ENCODE data around the gene AKT3. TPM values are rescaled to one million over a fixed set of nuclear protein-coding genes. Genes with fewer than 3 reads are reported as not detected.
A peak's percentile ranks its signal among the peaks of the same experiment; 100 is the strongest.
"Not testable (repeated sequence)": the region's sequence is repeated elsewhere in the genome, so short reads cannot be mapped to it uniquely, and the experiment has no call there.

Gene AKT3
- polyA plus RNA-seq, 3 donors, result 29.5 to 31.4 (median 30.7) TPM

DNA sequence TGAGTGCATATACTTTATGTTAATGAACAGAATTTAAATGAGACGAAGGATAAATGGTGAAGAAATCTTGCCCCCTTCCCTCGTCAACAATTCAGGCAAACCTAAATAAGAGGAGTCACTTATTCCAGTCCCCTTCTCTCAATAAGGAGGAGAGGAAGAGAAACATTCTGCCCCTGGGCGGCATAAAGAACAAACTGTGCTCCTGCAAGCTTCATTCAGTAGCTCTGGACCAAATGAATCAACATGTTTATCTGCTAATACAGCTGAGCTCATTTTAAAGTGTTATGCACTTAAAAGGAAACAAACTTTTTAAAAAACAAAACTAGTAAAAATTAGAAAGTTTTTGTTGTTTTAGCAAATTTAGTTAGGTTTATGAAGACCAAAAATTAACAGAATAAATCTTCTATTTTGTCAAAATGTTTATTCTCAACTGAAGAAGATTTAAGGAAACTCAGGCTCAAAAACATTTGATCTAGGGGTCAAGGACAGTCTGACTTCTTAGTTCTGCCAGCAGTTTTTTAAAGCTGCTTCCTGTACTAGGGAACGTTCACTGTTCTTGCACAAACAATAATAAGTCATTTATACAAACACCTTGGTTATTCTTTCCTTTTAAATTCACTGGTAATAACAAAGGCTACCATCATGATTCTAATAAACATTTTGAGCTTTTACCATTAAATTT, 58.3 kb downstream of the AKT3 start:
- no peak for DNase-seq (ENCODE audit: low read depth in 3 of 3, low spot score in 2 of 3)

DNA sequence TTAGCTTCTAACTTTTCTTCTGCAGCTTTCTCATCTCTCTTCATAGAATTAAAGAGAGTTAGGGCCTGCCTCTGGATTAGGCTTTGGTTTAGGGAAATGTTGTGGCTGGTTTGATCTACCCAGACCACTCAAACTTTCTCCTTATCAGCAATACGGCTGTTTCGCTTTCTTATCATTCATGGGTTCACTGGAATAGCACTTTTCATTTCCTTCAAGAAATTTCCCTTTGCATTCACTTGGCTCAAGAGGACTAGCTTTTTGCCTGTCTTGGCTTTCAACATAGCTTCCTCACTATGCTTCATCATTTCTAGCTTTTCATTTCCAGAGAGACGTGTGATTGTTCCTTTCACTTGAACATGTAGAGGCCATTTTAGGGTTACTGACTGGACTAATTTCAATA, 59.6 kb downstream of the AKT3 start:
- DNase-seq (ENCODE audit: low read depth in 3 of 3, low spot score in 2 of 3), result no peak

DNA sequence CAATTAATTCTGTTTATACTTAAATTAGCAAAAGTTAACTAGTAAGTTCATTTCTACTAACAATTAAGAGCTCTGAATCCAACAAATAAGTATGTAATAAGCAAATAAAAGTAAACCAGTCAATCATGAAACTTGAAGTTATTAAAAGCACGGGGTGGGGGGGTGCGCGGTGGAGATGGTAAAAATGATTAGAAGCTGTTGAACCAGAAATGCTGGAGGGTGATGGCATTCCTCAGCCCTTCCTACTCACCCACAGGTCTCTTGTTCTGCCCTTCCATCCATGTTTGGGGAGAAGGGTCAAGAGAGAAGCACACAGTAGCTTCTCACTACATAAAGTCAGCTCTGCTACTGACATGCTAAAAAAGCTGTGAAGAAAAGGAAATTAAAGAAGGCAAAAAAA, 63.5 kb downstream of the AKT3 start:
- DNase-seq (ENCODE audit: low read depth in 3 of 3, low spot score in 2 of 3), result peak in 1 of 3 donors; percentile 4

DNA sequence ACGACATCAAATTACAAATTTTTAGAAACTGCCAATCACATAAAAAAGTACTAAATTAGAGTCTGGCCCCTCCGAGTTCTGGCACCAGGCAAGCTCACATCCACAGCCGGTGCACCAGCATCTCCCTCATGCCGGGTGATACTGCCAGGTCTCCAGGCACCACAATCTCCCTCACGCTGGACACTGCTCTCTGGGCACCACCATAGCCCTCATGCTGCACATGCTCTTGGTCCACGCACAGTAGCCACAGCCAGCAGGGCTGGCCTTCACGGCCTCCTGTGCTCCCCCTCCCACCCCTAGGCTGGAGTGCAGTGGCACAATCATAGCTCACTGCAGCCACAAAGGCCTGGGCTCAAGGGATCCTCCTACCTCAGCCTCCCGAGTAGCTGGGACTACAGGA, 65.5 kb downstream of the AKT3 start:
- DNase-seq (ENCODE audit: low read depth in 3 of 3, low spot score in 2 of 3), result no peak

DNA sequence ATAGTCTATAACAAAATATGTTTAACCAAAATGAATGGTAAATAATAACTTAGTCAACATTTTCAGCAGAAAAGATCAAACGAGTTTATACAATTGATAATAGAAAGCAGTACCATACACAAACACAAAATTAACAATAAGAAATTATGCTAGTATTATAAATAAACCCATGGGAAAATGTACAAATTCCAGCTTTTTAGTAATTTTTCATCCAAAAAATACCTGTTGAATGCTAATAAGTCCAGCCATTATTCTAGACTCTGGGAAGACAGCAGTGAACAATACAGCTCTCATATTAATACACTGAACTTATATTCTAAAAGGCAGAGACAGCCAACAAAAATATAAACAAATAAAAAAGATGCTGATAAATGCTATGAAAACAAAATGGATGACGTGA, 66.3 kb downstream of the AKT3 start:
- DNase-seq (ENCODE audit: low read depth in 3 of 3, low spot score in 2 of 3), result no peak

DNA sequence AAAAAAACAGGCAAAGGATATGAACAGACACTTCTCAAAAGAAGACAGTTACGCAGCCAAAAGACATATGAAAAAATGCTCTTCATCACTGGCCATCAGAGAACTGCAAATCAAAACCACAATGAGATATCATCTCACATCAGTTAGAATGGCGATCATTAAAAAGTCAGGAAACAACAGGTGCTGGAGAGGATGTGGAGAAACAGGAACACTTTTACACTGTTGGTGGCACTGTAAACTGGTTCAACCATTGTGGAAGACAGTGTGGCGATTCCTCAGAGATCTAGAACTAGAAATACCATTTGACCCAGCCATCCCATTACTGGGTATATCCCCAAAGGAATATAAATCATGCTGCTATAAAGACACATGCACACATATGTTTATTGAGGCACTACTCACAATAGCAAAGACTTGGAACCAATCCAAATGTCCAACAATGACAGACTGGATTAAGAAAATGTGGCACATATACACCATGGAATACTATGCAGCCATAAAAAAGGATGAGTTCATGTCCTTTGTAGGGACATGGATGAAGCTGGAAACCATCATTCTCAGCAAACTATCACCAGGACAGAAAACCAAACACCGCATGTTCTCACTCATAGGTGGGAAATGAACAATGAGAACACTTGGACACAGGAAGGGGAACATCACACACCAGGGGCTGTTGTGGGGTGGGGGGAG, 77.5 kb downstream of the AKT3 start:
- DNase-seq (ENCODE audit: low read depth in 3 of 3, low spot score in 2 of 3), result not testable (repeated sequence)

DNA sequence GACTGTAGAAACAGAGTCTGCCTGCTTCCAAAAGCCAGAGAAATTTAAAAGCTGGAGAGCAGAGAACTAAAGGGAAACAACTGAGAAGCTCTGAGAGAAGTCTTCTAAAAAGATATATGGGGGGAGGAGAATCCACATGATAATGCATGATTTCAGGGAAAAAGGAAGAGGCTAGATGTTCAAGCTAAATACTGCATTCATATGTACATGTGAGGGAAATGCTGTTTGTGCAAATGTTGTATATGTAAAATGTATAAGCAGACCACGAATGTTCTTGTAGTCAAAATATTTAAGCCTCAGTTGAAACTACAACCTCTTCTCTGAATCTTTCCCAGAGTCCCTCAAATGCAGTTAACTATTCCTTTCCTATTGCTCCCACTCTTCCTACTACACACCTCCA, 79.2 kb downstream of the AKT3 start:
- no peak for DNase-seq (ENCODE audit: low read depth in 3 of 3, low spot score in 2 of 3)

DNA sequence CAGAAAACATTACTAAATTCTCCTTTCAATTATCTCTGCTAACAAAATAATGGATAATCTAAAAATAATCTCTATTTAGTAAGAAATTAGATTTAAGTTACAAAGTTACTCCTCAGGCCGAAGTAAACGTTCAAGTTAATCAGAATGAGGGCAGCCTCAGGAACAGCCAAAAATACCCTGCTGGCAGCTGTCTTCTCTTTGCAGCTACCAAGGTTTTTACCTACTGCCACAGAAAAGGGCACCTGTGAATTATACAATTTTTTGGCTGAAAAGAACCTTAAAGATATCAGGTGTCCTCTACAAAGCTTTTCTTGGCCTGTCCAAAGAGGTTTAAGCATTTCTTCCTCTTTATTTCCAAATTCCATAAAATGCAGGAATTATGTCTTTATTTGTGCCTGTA, 84.4 kb downstream of the AKT3 start:
- no peak for DNase-seq (ENCODE audit: low read depth in 3 of 3, low spot score in 2 of 3)

DNA sequence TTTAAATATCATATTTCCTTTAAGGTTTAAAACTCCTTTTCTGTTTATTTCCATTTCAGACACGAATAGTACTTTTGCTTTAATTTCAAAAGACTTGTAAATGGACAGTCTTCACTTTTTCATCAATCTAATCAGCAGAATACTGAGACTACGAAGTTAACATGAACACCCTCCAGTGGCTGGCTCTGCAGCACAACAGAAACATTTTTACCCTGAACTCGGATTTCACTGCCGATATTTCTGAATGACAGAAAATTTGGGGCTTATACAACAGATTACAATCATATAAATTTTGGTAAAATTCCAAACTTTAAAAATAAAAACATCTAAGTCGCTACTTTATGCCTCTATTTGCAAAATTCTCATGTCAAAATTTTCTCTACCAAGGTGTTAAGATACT, 86.2 kb downstream of the AKT3 start:
- no peak for DNase-seq (ENCODE audit: low read depth in 3 of 3, low spot score in 2 of 3)

DNA sequence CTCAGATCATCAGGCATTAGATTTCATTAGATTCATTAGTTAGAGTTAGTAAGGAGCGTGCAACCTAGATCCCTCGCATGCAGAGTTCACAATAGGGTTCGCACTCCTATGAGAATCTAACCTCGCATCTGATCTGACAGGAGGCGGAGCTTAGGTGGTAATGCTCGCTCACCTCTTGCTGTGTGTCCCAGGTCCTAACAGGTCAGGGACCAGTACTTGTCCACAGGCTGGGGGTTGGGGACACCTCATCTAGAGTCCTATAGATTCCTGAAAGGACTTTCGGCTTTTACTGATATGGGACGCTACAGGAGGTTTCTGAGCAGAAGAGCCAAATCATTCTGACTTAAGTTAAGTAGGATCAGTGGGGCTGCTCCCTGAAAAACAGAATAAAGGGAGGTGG, 91.4 kb downstream of the AKT3 start:
- DNase-seq (ENCODE audit: low read depth in 3 of 3, low spot score in 2 of 3), result no peak

DNA sequence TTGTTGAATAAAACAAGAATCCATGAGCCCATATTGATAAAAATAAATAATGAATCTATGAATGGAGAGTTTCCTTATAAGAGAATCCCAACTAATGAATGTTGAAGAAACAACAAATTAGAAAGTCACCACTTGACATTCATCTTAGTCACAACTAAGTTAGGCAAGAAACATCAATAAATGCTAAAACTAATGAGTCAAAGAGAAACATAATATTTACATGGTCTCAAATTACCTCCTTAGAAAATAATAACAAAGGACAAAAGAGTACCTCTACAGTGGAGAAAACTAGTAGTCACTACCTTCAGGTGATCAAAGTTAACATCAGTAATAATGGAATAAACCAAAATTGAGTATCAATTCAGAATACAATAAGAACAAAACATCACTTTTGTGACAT, 93.5 kb downstream of the AKT3 start:
- no peak for DNase-seq (ENCODE audit: low read depth in 3 of 3, low spot score in 2 of 3)

DNA sequence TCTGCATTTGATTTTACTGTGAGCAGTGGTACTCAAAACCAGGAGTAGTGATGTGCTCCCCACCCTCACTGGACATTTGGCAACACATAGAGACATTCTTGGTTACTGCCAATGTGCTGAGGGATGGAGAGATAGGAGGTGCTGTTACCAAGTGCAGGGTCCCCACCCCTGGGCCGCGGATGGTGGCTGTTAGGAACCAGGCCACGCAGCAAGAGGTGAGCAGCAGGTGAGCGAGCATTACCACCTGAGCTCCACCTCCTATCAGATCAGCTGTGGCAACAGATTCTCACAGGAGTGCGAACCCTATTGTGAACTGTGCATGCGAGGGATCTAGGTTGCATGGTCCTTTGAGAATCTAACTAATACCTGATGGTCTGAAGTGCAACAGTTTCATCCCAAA, 95.7 kb downstream of the AKT3 start:
- no peak for DNase-seq (ENCODE audit: low read depth in 3 of 3, low spot score in 2 of 3)

DNA sequence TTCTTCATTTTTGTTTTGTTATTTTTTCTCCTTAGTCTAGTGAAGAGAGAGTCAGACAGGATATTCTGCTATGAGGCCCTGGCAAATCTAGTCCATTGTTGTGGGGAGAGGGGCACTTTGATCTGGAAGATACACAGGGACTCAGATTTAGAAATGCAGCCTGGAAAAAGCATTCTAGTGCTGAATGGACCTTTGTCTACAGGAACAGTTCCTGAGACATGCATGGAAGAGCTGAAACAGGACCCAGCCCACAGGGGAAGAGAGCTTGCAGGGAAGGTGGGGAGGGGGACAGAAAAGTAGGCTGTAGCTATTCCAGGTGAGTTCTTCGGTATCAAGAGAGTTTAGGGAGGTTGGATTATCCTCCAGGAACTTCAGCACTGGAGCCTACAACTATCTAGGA, 98.5 kb downstream of the AKT3 start:
- DNase-seq (ENCODE audit: low read depth in 3 of 3, low spot score in 2 of 3), result no peak

DNA sequence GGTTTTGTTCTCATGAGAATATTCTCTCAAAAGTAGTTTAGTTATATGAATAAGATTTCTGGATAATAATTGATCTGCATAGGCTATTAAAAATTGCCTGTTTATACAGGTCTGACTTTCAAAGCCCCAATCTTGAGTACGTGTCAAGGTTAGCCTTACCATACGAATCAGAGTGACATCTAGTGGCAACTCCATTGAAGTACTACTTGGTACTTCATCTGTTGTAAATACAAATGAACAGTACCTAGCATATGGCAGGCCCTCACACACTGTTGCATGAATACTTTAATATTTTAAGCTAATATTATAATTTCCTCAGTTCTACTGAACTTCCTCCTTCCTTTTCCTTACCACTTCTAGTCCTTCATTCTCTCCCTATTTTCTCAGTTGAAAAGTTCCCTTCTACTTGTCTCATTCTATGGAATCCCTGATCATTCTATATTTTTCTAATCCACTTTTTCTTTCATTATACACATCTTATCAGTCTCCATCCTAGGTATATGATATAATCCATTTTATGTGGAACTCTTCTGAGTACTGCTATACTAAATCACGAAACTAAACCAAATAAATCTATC, 101.2 kb downstream of the AKT3 start:
- DNase-seq (ENCODE audit: low read depth in 3 of 3, low spot score in 2 of 3), result peak; percentile 29 to 53 (median 32)

DNA sequence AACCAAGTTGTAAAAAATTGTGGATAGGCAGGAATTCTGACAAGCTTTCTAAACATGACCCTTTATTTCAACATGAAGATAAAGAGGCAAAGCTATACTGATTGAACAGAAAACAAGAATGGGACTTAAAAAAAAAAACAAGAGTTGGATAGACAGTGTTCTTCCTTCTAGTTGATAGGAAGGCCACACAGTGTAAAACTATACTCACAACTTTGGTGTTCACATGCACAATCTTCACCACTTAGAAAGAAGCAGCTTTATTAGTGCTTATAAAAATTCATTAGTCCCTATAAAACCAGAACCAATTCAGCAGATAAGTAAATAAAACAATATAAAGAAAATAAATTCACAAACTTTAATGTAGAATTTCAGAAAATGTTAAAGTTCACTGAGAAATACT, 101.8 kb downstream of the AKT3 start:
- DNase-seq (ENCODE audit: low read depth in 3 of 3, low spot score in 2 of 3), result no peak

DNA sequence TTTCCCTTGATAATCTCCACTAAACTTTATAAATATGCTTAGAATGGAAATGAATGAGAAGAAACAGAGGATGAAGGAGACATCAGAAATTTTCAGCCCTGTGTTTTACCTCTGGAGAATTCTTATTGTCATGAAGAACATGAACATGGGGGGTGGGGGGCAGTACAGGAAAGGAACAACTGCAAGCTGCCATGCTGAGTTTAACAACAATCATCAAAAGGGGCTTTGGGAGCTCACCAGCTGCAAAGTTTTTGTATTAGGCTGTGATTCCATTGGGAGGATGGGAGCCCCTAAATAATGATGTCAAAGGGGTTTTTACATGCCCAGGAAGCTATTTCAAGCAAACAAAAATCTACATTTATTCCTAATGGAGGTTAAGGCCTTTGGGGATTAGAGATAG, 103.3 kb downstream of the AKT3 start:
- DNase-seq (ENCODE audit: low read depth in 3 of 3, low spot score in 2 of 3), result no peak

DNA sequence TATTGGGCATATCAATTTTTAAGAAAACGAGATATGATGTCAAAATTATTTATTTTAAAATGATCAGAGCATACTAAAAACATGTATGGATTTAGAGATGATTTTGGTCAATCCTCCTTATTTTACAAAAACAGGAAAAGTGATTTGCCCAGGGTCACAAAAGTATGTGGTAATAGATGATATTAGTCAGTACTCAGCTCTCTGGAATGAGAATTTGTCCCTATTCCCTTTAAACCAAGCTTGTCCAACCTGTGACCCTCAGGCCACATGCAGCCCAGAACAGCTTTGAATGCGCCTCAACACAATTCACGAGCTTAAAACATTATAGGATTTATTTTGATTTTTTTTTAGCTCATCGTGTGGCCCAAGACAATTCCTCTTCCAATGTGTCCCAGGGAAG, 104.7 kb downstream of the AKT3 start:
- DNase-seq (ENCODE audit: low read depth in 3 of 3, low spot score in 2 of 3), result no peak

DNA sequence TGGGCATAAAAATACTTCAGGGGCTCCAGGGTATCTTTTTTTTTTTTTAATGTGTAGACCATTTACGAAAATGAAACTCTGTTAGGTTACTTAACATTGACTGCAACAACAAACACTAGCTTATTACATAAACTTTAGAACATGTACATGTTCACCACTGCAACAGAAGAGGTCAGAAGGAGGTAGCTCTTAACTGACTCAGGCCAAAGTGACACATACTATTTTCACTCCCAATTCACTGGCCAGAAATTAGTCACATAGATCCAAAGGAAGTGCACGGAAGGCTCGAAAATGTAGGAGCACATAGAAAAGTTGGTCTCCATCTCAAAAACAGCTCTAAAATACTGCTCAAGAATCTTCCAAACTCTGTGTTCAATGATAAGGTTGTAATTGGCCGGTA, 107.2 kb downstream of the AKT3 start:
- no peak for DNase-seq (ENCODE audit: low read depth in 3 of 3, low spot score in 2 of 3)

DNA sequence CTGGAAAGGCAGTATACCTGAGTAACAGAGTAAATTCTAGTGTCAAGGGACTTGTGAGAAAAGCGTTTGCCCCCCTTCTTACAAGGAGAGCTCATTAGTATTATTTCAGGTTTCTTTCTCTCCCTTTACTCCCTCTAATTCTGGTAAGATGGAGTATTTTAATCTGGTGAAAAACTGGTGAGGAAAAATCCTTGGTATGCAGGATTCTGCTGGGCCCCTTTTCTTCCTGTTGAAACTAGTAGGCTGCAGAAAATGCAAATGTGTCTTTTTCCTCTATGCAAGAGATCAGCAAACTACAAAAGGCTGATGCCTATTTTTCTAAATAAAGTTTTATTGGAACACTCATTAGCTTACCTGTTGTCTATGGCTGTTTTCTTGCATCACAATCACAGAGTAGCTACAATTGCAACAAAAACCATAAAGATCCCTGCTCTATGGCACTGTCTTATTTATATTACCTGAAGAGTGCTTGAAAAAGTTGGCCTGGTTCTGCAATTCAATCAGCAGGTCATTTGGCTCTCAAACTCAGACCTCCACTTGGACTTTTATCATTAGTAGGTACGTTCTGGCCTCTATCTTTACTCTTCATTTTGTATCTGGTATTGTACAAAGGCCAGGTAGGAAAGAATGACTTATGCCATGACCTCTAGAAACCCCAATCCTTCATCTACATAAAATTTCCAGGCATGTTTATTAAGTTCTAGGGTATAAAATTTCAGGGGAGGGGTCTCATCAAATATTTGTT, 109.6 kb downstream of the AKT3 start:
- no peak for DNase-seq (ENCODE audit: low read depth in 3 of 3, low spot score in 2 of 3)

DNA sequence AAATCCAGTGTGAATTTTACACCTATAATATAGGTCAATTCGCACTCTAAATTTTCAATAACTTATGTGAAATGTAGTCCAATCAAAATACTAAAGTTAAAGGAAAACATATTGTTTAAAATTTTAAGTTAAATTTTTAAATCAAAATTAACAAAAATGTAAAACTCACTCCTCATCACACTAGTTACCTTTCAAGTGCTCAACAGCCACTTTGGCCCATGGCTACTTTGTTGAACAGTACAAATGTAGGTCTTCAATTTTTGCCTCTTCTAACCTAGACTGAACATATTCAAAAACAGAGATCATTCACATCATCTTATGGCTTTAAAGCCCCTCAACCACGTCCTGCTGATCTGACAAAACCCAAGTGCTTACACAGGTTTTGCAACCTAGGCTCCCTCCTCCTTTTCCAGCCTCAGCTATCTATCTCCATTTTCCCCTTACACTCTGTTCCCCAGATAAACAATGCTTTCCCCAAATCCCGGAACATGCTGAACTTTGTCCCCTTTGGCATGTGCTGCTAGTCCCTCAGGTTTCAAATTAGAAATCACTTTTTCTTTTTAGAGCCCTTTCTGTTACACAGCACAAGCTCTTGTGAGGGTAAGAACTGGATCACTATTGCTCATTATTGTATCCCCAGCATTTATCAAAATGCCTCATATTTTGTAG, 110.6 kb downstream of the AKT3 start:
- DNase-seq (ENCODE audit: low read depth in 3 of 3, low spot score in 2 of 3), result no peak

DNA sequence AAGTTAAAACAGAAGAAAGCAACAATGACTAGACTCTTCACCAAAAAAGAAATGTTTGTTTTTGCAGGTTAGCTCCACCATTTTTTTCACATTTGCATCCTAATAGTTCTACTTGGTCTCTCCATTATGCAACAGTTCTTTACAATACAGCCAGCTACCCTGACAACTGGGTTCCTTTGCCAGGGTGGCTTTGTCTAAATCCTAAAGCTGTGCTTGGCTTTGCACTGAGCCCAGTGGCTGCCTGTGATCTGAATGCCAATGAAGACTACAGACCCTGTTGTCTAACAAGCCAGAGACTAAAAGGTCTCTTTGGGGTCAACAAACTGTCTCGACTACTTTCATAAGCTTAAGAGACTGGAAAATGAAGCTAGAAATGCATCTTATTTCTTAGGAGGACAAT, 112.0 kb downstream of the AKT3 start:
- no peak for DNase-seq (ENCODE audit: low read depth in 3 of 3, low spot score in 2 of 3)

Data from right renal cortex interstitium (tissue), 3 donors.